Keratinocyte (primary cell): ENCODE results near the gene RTL9.

ENCODE experiments used
- CTCF ChIP-seq, 3 experiments: IDR thresholded peaks in 1 of 3; conservative IDR thresholded peaks in 1 of 3; optimal IDR thresholded peaks in 1 of 3; 2 replicates in 2 of 3; 3 replicates in 1 of 3; pipeline versions ENCODE3 to v1.5.1; 2011; ENCODE audit warnings: low read length in 3 of 3, mild to moderate bottlenecking in 3 of 3, moderate library complexity in 2 of 3, control low read depth in 1 of 3, inconsistent platforms in 1 of 3; ENCODE audit not compliant: insufficient read depth in 2 of 3; ENCODE audit errors: extremely low read depth in 1 of 3
- EZH2 ChIP-seq: IDR thresholded peaks from one replicate; pipeline ENCODE4 v1.6.1; 2012; ENCODE audit warnings: inconsistent platforms, mild to moderate bottlenecking, low read length, moderate library complexity

GRCh38 chrX:110399497-110399896, 40.8 kb downstream of the RTL9 start:
- TF ChIP-seq CTCF (optimal IDR thresholded peaks at IDR 0.05 in 1 of 3, IDR thresholded peaks at IDR 0.05 in 1 of 3, conservative IDR thresholded peaks at IDR 0.05 in 1 of 3; ENCODE audit: extremely low read depth in 1 of 3, insufficient read depth in 2 of 3, low read length in 3 of 3) (no peak), EZH2 (no peak)
